ENCODE data around the gene LYPLAL1.

- TF ChIP-seq CTCF (IDR thresholded peaks at IDR 0.05; ENCODE audit: insufficient read depth, low read depth, low read length) (no peak), EZH2 (IDR thresholded peaks at IDR 0.05; ENCODE audit: insufficient read depth, low read length) (no peak)
Measured at GRCh38 chr1:219130366-219130935, 43.2 kb upstream of the LYPLAL1 start.

Measured in astrocyte (in vitro differentiated cells and primary cell).